T-helper 1 cell treated with Interleukin-12 subunit alpha and Interleukin-12 subunit beta and Interleukin-4 antibody, amounts not matched to agents 30 ng/mL and 1 ng/mL, for 36 hours (primary cell): ENCODE measurements around the gene CLIP3. TPM values are rescaled to one million over a fixed set of nuclear protein-coding genes. Genes with fewer than 3 reads are reported as not detected.

ENCODE experiments used
- intact Hi-C: fragments of 100-400 bp; cut with micrococcal nuclease; formaldehyde crosslinking; loops from one replicate; pipeline ENCODE4 v1.15.1; 2024
- total RNA-seq: library from RNA; stranded (reverse); gene quantifications from 2 replicates; pipeline ENCODE4 v1.2.3, GENCODE V29; 2022

CLIP3 gene
- total RNA-seq, 1 donor from 2014 or later = 3.8 TPM

- intact Hi-C loops = loop anchor here (1.0 kb wide), 1 partner anchor 44 kb away; the partner anchor contains the start of genes THAP8 and WDR62
Observed at GRCh38 chr19:36009633-36010379, 22.9 kb downstream of the CLIP3 start.

GRCh38 chr19:36009220-36009619 lies 23.5 kb downstream of the CLIP3 start:
- intact Hi-C loops = loop anchor here (1.0 kb wide), 1 partner anchor 45 kb away; the partner anchor contains the start of genes THAP8 and WDR62

GRCh38 chr19:36008336-36008978 lies 24.2 kb downstream of the CLIP3 start, which contains the start of gene SYNE4:
Gene SYNE4, minus strand, starts transcription at chr19:36008813. Its CDS starts 132 bp downstream, at chr19:36008681.
- intact Hi-C loops = no loop called here

- intact Hi-C loops = no loop called here
Observed at GRCh38 chr19:36006955-36007354, 25.7 kb downstream of the CLIP3 start.

- intact Hi-C loops = no loop called here
Observed at GRCh38 chr19:36003284-36003683, 29.4 kb downstream of the CLIP3 start.

GRCh38 chr19:36001605-36002004 lies 31.1 kb downstream of the CLIP3 start:
- intact Hi-C loops = no loop called here

GRCh38 chr19:35996777-35997176 lies 35.9 kb downstream of the CLIP3 start:
- intact Hi-C loops = loop anchor here (10.0 kb wide), 1 partner anchor 452 kb away; the partner anchor contains the start of gene TMEM147

- intact Hi-C loops = loop anchor here (1.0 to 10.0 kb wide), 9 partner anchors 19 to 451 kb away; partner anchors contain the start of genes ALKBH6, PROSER3, TBCB and THAP8
Observed at GRCh38 chr19:35995048-35995993, 37.4 kb downstream of the CLIP3 start, which contains the start of gene SDHAF1. Gene SDHAF1, plus strand, starts transcription at chr19:35995188. Its CDS starts 87 bp downstream, at chr19:35995275.

- intact Hi-C loops = loop anchor here (10.0 kb wide), 1 partner anchor 449 kb away; the partner anchor contains the start of gene TMEM147
Observed at GRCh38 chr19:35993923-35994598, 38.6 kb downstream of the CLIP3 start.

- intact Hi-C loops = loop anchor here (10.0 kb wide), 1 partner anchor 448 kb away; the partner anchor contains the start of gene TMEM147
Observed at GRCh38 chr19:35992907-35993765, 39.5 kb downstream of the CLIP3 start.

GRCh38 chr19:35991731-35992450 lies 40.8 kb downstream of the CLIP3 start:
- intact Hi-C loops = loop anchor here (10.0 kb wide), 1 partner anchor 447 kb away; the partner anchor contains the start of gene TMEM147

GRCh38 chr19:35990771-35991730 lies 41.6 kb downstream of the CLIP3 start:
- intact Hi-C loops = loop anchor here (10.0 kb wide), 1 partner anchor 446 kb away; the partner anchor contains the start of gene TMEM147

- intact Hi-C loops = loop anchor here (10.0 kb wide), 1 partner anchor 445 kb away; the partner anchor contains the start of gene TMEM147
Observed at GRCh38 chr19:35990156-35990555, 42.5 kb downstream of the CLIP3 start.

- intact Hi-C loops = no loop called here
Observed at GRCh38 chr19:35988824-35989223, 43.8 kb downstream of the CLIP3 start.

GRCh38 chr19:35987571-35987896 lies 45.1 kb downstream of the CLIP3 start:
- intact Hi-C loops = no loop called here

- intact Hi-C loops = no loop called here
Observed at GRCh38 chr19:35986664-35987570, 45.8 kb downstream of the CLIP3 start.
